Choroid plexus epithelial cell (primary cell): Measurements from ENCODE around the gene TMEM43.
"Not testable (repeated sequence)": the region's sequence is repeated elsewhere in the genome, so short reads cannot be mapped to it uniquely, and the experiment has no call there.

ENCODE experiments used
- DNase-seq: peaks from one replicate; pipeline ENCODE4 v3.0.0-alpha.2; 2010; ENCODE audit warnings: low read depth
- H3K4me3 ChIP-seq: 2 replicates; pipeline ENCODE4 v1.5.1; 2011; ENCODE audit warnings: low read depth, mild to moderate bottlenecking, control low read depth, low read length, moderate library complexity
- TF ChIP-seq, protein P1 (sequence below): conservative IDR thresholded peaks from 2 replicates; pipeline ENCODE4 v1.5.1; 2011; ENCODE audit warnings: low read depth, mild to moderate bottlenecking, control low read depth, inconsistent platforms, low read length, moderate library complexity

Gene TMEM43, protein sequence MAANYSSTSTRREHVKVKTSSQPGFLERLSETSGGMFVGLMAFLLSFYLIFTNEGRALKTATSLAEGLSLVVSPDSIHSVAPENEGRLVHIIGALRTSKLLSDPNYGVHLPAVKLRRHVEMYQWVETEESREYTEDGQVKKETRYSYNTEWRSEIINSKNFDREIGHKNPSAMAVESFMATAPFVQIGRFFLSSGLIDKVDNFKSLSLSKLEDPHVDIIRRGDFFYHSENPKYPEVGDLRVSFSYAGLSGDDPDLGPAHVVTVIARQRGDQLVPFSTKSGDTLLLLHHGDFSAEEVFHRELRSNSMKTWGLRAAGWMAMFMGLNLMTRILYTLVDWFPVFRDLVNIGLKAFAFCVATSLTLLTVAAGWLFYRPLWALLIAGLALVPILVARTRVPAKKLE

DNA sequence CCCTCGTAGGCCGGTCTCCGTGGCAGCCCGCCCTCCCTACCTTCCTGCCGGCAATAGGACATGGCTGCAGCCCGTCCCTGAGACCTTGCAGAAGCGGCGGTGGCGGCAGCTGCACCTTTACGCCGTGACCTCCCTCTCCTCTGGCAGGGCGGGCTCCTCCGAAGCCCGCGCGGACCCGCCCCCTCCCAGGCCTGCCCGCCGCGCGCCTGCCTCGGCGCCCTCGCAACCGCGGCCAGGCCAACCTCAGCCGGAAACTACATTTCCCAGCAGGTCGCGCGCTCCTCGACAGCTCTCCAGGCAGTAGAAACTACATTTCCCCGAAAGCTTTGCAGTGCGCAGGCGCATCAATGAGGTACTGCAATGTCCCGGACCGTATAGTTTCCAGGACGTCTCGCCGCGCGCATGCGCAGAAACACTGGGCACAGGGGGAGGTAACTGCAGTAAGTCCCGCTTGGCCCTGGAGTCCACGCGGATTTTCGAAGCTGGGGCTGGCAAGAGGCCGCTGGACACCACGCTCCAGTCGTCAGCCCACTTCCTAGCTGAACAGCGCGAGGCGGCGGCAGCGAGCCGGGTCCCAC is at the start of gene TMEM43, which contains the start of gene CHCHD4:
TSS of gene TMEM43 (plus strand) at position 438 of the 578 bp plus-strand sequence. CDS start 142 bp downstream, outside the sequence.
TSS of gene CHCHD4 (minus strand) at position 256 of the 578 bp plus-strand sequence. CDS start at position 62, 194 bp downstream.
- DNase-seq = peak; percentile 100
- peak within 1 kb of the TSS; percentile 95 for H3K4me3 ChIP-seq
- TF ChIP-seq, protein P1, sequence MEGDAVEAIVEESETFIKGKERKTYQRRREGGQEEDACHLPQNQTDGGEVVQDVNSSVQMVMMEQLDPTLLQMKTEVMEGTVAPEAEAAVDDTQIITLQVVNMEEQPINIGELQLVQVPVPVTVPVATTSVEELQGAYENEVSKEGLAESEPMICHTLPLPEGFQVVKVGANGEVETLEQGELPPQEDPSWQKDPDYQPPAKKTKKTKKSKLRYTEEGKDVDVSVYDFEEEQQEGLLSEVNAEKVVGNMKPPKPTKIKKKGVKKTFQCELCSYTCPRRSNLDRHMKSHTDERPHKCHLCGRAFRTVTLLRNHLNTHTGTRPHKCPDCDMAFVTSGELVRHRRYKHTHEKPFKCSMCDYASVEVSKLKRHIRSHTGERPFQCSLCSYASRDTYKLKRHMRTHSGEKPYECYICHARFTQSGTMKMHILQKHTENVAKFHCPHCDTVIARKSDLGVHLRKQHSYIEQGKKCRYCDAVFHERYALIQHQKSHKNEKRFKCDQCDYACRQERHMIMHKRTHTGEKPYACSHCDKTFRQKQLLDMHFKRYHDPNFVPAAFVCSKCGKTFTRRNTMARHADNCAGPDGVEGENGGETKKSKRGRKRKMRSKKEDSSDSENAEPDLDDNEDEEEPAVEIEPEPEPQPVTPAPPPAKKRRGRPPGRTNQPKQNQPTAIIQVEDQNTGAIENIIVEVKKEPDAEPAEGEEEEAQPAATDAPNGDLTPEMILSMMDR = no peak

DNA sequence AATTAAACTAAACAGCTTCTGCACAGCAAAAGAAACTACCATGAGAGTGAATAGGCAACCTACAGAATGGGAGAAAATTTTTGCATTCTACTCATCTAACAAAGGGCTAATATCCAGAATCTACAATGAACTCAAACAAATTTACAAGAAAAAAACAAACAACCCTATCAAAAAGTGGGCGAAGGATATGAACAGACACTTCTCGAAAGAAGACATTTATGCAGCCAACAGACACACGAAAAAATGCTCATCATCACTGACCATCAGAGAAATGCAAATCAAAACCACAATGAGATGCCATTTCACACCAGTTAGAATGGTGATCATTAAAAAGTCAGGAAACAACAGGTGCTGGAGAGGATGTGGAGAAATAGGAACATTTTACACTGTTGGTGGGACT is 49.6 kb upstream of the TMEM43 start:
- not testable (repeated sequence) for DNase-seq

DNA sequence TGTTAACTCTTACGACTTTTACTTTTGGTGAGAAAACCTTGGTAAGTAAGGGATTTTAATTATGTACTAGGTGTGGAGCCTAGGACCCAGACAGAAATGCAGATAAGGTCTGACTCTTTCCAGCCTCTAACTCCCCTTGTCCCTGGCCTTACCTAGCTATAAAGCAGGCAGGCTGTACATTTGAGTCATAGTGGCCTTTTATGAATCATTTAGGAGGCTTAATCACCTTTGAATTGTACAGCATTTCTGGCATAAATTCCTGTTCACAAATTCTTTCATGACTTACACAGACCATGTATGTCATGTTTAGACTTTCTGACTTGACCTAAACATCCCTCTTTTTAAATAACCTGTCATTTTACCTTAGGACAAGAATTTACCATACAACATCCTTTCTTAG is 47.5 kb upstream of the TMEM43 start:
- no peak overlapping the region for H3K4me3 ChIP-seq
- no peak for DNase-seq
- TF ChIP-seq, protein P1 = no peak

More for the DNA sequence above, 49.6 kb upstream of the TMEM43 start:
- H3K4me3 ChIP-seq = not testable (repeated sequence)

- no peak for DNase-seq
- no peak overlapping the region for H3K4me3 ChIP-seq
- TF ChIP-seq, protein P1 = no peak
Observed at GRCh38 chr3:14082108-14082657, 42.7 kb upstream of the TMEM43 start.

- DNase-seq, H3K4me3 ChIP-seq: not testable (repeated sequence)
Observed at GRCh38 chr3:14087461-14087860, 37.4 kb upstream of the TMEM43 start.

DNA sequence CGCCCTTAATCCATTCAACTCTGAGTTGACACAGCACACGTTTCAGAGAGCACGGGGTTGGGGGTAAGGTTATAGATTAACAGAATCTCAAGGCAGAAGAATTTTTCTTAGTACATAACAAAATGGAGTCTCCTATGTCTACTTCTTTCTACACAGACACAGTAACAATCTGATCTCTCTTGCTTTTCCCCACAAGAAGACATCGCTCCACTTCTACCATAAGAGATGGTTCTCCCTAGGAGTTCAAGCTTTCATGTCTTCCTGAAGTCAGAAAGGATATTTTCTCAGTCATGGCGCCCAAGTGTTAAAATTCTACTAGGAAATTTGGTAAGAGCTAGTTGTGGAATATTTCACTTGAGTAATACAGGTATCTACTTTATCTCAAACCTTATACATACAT is 32.9 kb upstream of the TMEM43 start:
- not testable (repeated sequence) for DNase-seq, H3K4me3 ChIP-seq

GRCh38 chr3:14092464-14092863 is 32.4 kb upstream of the TMEM43 start:
- TF ChIP-seq, protein P1 = no peak
- DNase-seq = no peak
- H3K4me3 ChIP-seq = no peak overlapping the region

- TF ChIP-seq, protein P1 = no peak
- no peak for DNase-seq
- no peak overlapping the region for H3K4me3 ChIP-seq
Observed at GRCh38 chr3:14093831-14094230, 31.0 kb upstream of the TMEM43 start.
